Esophagus squamous epithelium (tissue), 4 donors: Measurements from ENCODE around the gene NID1.

Experiments used
- CTCF ChIP-seq, 6 experiments: fragments of 450-650 bp in 4 of 6; fragments of 200-600 bp in 2 of 6; sonication (generic) in 2 of 6; IDR thresholded peaks; one replicate each; pipeline ENCODE4 v1.5.1; 2016 to 2019; ENCODE audit warnings: antibody characterized with exemption in 6 of 6, mild to moderate bottlenecking in 4 of 6, moderate library complexity in 4 of 6
- POLR2A ChIP-seq, 4 donors: fragments of 450-650 bp; IDR thresholded peaks; one replicate each; pipeline ENCODE4 v1.6.1; 2017; ENCODE audit warnings: antibody characterized with exemption in 4 of 4, mild to moderate bottlenecking in 4 of 4, moderate library complexity in 3 of 4

DNA sequence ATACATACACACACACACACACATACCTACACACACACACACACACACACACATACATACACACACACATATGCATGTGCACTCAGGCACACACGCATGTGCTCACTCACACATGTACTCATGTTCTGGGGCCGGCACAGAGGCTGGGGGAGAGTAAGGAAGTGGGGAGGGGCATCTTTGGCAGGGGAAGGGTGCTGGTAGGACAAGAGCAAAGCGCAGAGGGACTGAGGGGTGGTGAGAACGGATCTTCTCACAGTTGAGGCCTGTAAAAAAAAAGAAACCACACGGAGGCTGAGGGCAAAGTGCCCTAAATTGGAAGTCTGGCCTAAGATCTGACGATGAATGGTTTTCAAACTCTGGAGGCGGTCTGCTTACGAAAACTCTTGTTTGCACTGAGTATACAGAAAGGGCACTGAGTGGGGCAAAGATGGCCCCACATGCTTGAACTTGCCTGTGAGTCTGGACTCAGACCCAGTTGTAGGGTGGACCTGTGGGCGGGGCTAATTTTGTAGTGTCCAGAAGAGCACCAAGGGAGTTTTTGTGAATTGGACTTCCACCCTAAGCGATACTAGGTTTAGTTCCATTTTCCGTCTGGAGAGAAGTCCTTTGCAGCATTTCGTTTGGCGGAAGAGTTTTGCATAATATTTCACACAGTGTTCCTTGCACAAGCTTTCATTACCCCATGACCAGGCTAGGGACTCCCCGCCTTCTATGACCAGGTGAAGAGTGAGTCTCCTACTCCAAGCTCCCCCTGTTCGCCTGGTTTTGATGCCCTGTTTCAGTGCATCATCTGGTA is 118.9 kb downstream of the NID1 start:
- no peak for TF ChIP-seq CTCF (IDR thresholded peaks at IDR 0.05)
- TF ChIP-seq POLR2A (IDR thresholded peaks at IDR 0.05), result no peak
